Suprapubic skin (tissue), 4 donors: ENCODE measurements around the gene FARS2. TPM values are rescaled to one million over a fixed set of nuclear protein-coding genes. Genes with fewer than 3 reads are reported as not detected.

Experiments used
- DNase-seq, 2 donors: peaks; one replicate each; pipeline ENCODE4 v3.0.0-alpha.2; 2019; ENCODE audit warnings: low spot score in 2 of 2
- H3K27ac ChIP-seq: fragments of 200-600 bp; sonication (generic); one replicate; pipeline ENCODE4 v1.5.1; 2019
- H3K27me3 ChIP-seq: fragments of 200-600 bp; sonication (generic); one replicate; pipeline ENCODE4 v1.5.1; 2019
- H3K36me3 ChIP-seq: fragments of 200-600 bp; sonication (generic); one replicate; pipeline ENCODE4 v1.5.1; 2019
- H3K4me1 ChIP-seq: fragments of 200-600 bp; sonication (generic); one replicate; pipeline ENCODE4 v1.5.1; 2019
- H3K4me3 ChIP-seq: fragments of 200-600 bp; sonication (generic); one replicate; pipeline ENCODE4 v1.5.1; 2019; ENCODE audit warnings: mild to moderate bottlenecking
- H3K9me3 ChIP-seq: fragments of 200-600 bp; sonication (generic); one replicate; pipeline ENCODE4 v1.5.1; 2019
- CTCF ChIP-seq, 2 donors: fragments of 200-600 bp in 1 of 2; fragments of 450-650 bp in 1 of 2; sonication (generic) in 1 of 2; IDR thresholded peaks; one replicate each; pipeline ENCODE4 v1.5.1; 2016 to 2019; ENCODE audit warnings: antibody characterized with exemption in 2 of 2, mild to moderate bottlenecking in 1 of 2, moderate library complexity in 1 of 2
- EP300 ChIP-seq: sonication (generic); formaldehyde crosslinking; IDR thresholded peaks from one replicate; pipeline ENCODE4 v1.6.1; 2017; ENCODE audit warnings: antibody characterized with exemption
- POLR2A ChIP-seq, 2 donors: fragments of 450-650 bp; IDR thresholded peaks; one replicate each; pipeline ENCODE4 v1.6.1; 2017; ENCODE audit warnings: antibody characterized with exemption in 2 of 2, mild to moderate bottlenecking in 2 of 2, moderate library complexity in 2 of 2
- POLR2AphosphoS5 ChIP-seq, 3 donors: sonication (generic); formaldehyde crosslinking; IDR thresholded peaks; one replicate each; pipeline ENCODE4 v1.6.1; 2017; ENCODE audit warnings: antibody characterized with exemption in 3 of 3
- WGBS: methylation state at CpG from one replicate; pipeline ENCODE4 v1.1.5; 2018; 5-methylcytosine and 5-hydroxymethylcytosine counted together
- total RNA-seq, 4 donors: library from RNA; depleted of rRNA; stranded (reverse); fragments of >200 nt; gene quantifications; one replicate each; pipeline ENCODE4 v1.1.0, GENCODE V29; 2016

Gene FARS2
- total RNA-seq, 4 donors from 2014 or later = 15.0 to 22.4 (median 20.1) TPM

GRCh38 chr6:5776706-5777390 is 515.5 kb downstream of the FARS2 start:
- WGBS = 88% methylated on average over 12 of the region's 12 CpGs
- Histone ChIP-seq H3K36me3 (peaks cover 8% of the 10 kb centered on the region), H3K4me3 (no peak overlapping the region), H3K27me3 (no peaks in the 10 kb centered on the region), H3K9me3 (no peaks in the 10 kb centered on the region), H3K27ac (no peak overlapping the region), H3K4me1 (no peaks in the 10 kb centered on the region)
- DNase-seq = no peak
- TF ChIP-seq CTCF (IDR thresholded peaks at IDR 0.05) = no peak
- no peak for TF ChIP-seq EP300

GRCh38 chr6:5778317-5778857 is 517.1 kb downstream of the FARS2 start:
- Histone ChIP-seq H3K4me3 (no peak overlapping the region), H3K27ac (no peak overlapping the region), H3K4me1 (peaks cover 9% of the 10 kb centered on the region), H3K9me3 (no peaks in the 10 kb centered on the region), H3K27me3 (no peaks in the 10 kb centered on the region), H3K36me3 (no peaks in the 10 kb centered on the region)
- WGBS = 78% methylated on average over 6 of the region's 7 CpGs
- TF ChIP-seq POLR2A (IDR thresholded peaks at IDR 0.05) = no peak
- no peak for TF ChIP-seq POLR2AphosphoS5 (IDR thresholded peaks at IDR 0.05)
- no peak for TF ChIP-seq CTCF (IDR thresholded peaks at IDR 0.05)
- no peak for TF ChIP-seq EP300
- no peak for DNase-seq

GRCh38 chr6:5778906-5779305 is 517.6 kb downstream of the FARS2 start:
- H3K4me1 ChIP-seq = peaks cover 9% of the 10 kb centered on the region
- WGBS = 94% methylated on average over 5 of the region's 7 CpGs
- no peaks in the 10 kb centered on the region for H3K27me3 ChIP-seq
- no peak overlapping the region for H3K27ac ChIP-seq
- DNase-seq = no peak
- H3K36me3 ChIP-seq = no peaks in the 10 kb centered on the region
- no peak for TF ChIP-seq CTCF (IDR thresholded peaks at IDR 0.05)
- no peak for TF ChIP-seq POLR2AphosphoS5 (IDR thresholded peaks at IDR 0.05)
- no peaks in the 10 kb centered on the region for H3K9me3 ChIP-seq
- no peak overlapping the region for H3K4me3 ChIP-seq

- 98% methylated on average over 5 of the region's 6 CpGs for WGBS
- Histone ChIP-seq H3K27me3 (no peaks in the 10 kb centered on the region), H3K4me3 (no peak overlapping the region), H3K36me3 (no peaks in the 10 kb centered on the region), H3K4me1 (peaks cover 9% of the 10 kb centered on the region), H3K9me3 (no peaks in the 10 kb centered on the region), H3K27ac (no peak overlapping the region)
- no peak for DNase-seq
- TF ChIP-seq POLR2A (IDR thresholded peaks at IDR 0.05) = no peak
- TF ChIP-seq POLR2AphosphoS5 (IDR thresholded peaks at IDR 0.05) = no peak
- no peak for TF ChIP-seq EP300
- TF ChIP-seq CTCF (IDR thresholded peaks at IDR 0.05) = no peak
Observed at GRCh38 chr6:5781019-5781418, 519.7 kb downstream of the FARS2 start.

- TF ChIP-seq CTCF (IDR thresholded peaks at IDR 0.05) (no peak), POLR2A (IDR thresholded peaks at IDR 0.05) (no peak), EP300 (no peak), POLR2AphosphoS5 (IDR thresholded peaks at IDR 0.05) (no peak)
- 96% methylated on average over 7 of the region's 17 CpGs for WGBS
- DNase-seq = no peak
Observed at GRCh38 chr6:5781966-5782556, 520.7 kb downstream of the FARS2 start.

More at GRCh38 chr6:5781966-5782556, 520.7 kb downstream of the FARS2 start:
- peaks cover 9% of the 10 kb centered on the region for H3K4me1 ChIP-seq
- no peaks in the 10 kb centered on the region for H3K9me3 ChIP-seq
- no peaks in the 10 kb centered on the region for H3K27me3 ChIP-seq
- no peak overlapping the region for H3K4me3 ChIP-seq
- no peak overlapping the region for H3K27ac ChIP-seq
- no peaks in the 10 kb centered on the region for H3K36me3 ChIP-seq
